Heart left ventricle (tissue), 16 donors: Measurements from ENCODE around the gene FLCN. TPM values are rescaled to one million over a fixed set of nuclear protein-coding genes. Genes with fewer than 3 reads are reported as not detected.

Source experiments
- ATAC-seq, 4 donors: fragments of 200-7000 bp; cut with Tn5 transposase; one replicate each; pipeline ENCODE4 v1.9.1; 2020 to 2022; ENCODE audit warnings: moderate library complexity in 4 of 4, mild to moderate bottlenecking in 3 of 4, moderate number of reproducible peaks in 1 of 4
- DNase-seq, 5 donors: peaks; one replicate each; pipeline ENCODE4 v3.0.0-alpha.2; 2020
- H3K27ac ChIP-seq, 12 donors: fragments of 200-600 bp; sonication (generic) in 4 of 12; one replicate each; pipeline versions ENCODE4 v1.5.0 to v1.8.0; 2016 to 2022; ENCODE audit warnings: mild to moderate bottlenecking in 2 of 12
- H3K27me3 ChIP-seq, 9 donors: fragments of 200-600 bp; sonication (generic) in 2 of 9; one replicate each; pipeline versions ENCODE4 v1.5.1 to v1.8.0; 2016 to 2022; ENCODE audit warnings: mild to moderate bottlenecking in 3 of 9
- H3K36me3 ChIP-seq, 9 donors: fragments of 200-600 bp; sonication (generic) in 2 of 9; one replicate each; pipeline versions ENCODE4 v1.5.0 to v1.8.0; 2018 to 2022; ENCODE audit warnings: mild to moderate bottlenecking in 2 of 9
- H3K4me1 ChIP-seq, 12 donors: fragments of 200-600 bp; sonication (generic) in 4 of 12; one replicate each; pipeline versions ENCODE4 v1.5.0 to v1.8.0; 2016 to 2022; ENCODE audit warnings: mild to moderate bottlenecking in 3 of 12
- H3K4me3 ChIP-seq, 12 donors: fragments of 200-600 bp; sonication (generic) in 4 of 12; one replicate each; pipeline versions ENCODE4 v1.5.0 to v1.8.0; 2017 to 2022; ENCODE audit warnings: mild to moderate bottlenecking in 9 of 12, moderate library complexity in 4 of 12
- H3K9me3 ChIP-seq, 12 donors: fragments of 200-600 bp; sonication (generic) in 4 of 12; one replicate each; pipeline versions ENCODE4 v1.5.0 to v1.8.0; 2016 to 2022; ENCODE audit warnings: mild to moderate bottlenecking in 1 of 12
- CTCF ChIP-seq, 12 donors: fragments of 200-600 bp; sonication (generic) in 4 of 12; IDR thresholded peaks; one replicate each; pipeline versions ENCODE4 v1.5.0 to v1.8.0; 2018 to 2022; ENCODE audit warnings: antibody characterized with exemption in 12 of 12, mild to moderate bottlenecking in 5 of 12
- POLR2A ChIP-seq, 2 donors: fragments of 450-650 bp; IDR thresholded peaks; one replicate each; pipeline ENCODE4 v1.6.1; 2017; ENCODE audit warnings: antibody characterized with exemption in 2 of 2, mild to moderate bottlenecking in 2 of 2, moderate library complexity in 2 of 2
- WGBS, 4 donors: extraction: QIAGEN DNeasy Blood & Tissue Kit in 2 of 4; methylation state at CpG; one replicate each; pipeline versions ENCODE4 v1.1.5 to v1.1.7; 2013 to 2018; 5-methylcytosine and 5-hydroxymethylcytosine counted together
- intact Hi-C, 10 donors: fragments of 100-400 bp; cut with DNase I; formaldehyde crosslinking; loops; one replicate each; pipeline versions ENCODE4 v1.11.1 to v1.14.2; 2022
- polyA plus RNA-seq, 2 donors: library from polyadenylated mRNA; stranded (reverse); fragments of 200-250 nt; gene quantifications; one replicate each; pipeline ENCODE4 v1.2.3, GENCODE V29; 2013
- total RNA-seq, 9 donors: library from RNA; depleted of rRNA in 2 of 9; stranded (reverse); fragments of >200 nt in 2 of 9; fragmentation: NEBNext Ultra II Directional in 3 of 9; extraction: Animal tissue kit (Norgen Biotek cat#: 25700) in 3 of 9; gene quantifications; one replicate each; pipeline versions ENCODE4 v1.1.0 to v1.2.4, GENCODE V29; 2016 to 2023
- donor health status: ischemic (EF 13 %, LVEDD 7.1; RV severe dilation, severe dysfunction).
- donor health status: healthy with polysubstance abuse.
- donor health status: DM: no; HTN: yes; CAD: no.
- donor health status: DM: no; HTN: no; CAD: no.
- donor health status: ischemic (EF 25% LVEDD 6.9; RV normal size, moderate dysfunction).
- donor health status: ischemic (EF 25% LVEDD 5.7; RV mildly dilated, moderate dysfunction).
- donor health status: healthy.
- donor health status: DM: yes; HTN: yes; CAD: no.
- donor health status: ischemic (EF 35%, LVEDD 5.7; RV mildly dilated, moderate dysfunction).
- donor health status: nonischemic (EF 11% LVEDD 7.7; RV severe dilation, severe dysfunction).
- donor health status: DM: yes; HTN: yes; CAD: no.
- donor health status: PGD.
- donor health status: ischemic (EF 29% LVEDD 5.4; RV normal size, mild dysfunction).
- donor health status: nonischemic (EF 23%, LVEDD 6.1; RV moderate dilation, normal function).

FLCN gene
- total and polyA plus RNA-seq, 11 donors: 21.1 to 120 (median 32.6) TPM

- WGBS, 4 donors: 61 to 74% (median 68%) methylated on average over 10 of the region's 10 CpGs
- H3K27ac ChIP-seq: no peak overlapping the region
- TF ChIP-seq POLR2A (IDR thresholded peaks at IDR 0.05): no peak
- TF ChIP-seq CTCF (IDR thresholded peaks at IDR 0.05): no peak
- intact Hi-C loops: loop anchor here in 2 of 10 donors (10.0 kb wide), 1 partner anchor 209 kb away; no protein-coding TSS in a partner anchor
- peaks cover 2 to 86% (median 76%) of the 10 kb centered on the region in 9 donors for H3K36me3 ChIP-seq
- DNase-seq (no peak), ATAC-seq (peak in 3 of 4 donors; percentile 13 to 49 (median 38))
- H3K27me3 ChIP-seq: no peaks in the 10 kb centered on the region
- no peak overlapping the region for H3K4me3 ChIP-seq
- peaks cover 0 to 2% (median 0%) of the 10 kb centered on the region in 12 donors for H3K4me1 ChIP-seq
- no peaks in the 10 kb centered on the region for H3K9me3 ChIP-seq
Measured at GRCh38 chr17:17213775-17214174, 23.2 kb downstream of the FLCN start.

GRCh38 chr17:17207998-17208397 is 29.0 kb downstream of the FLCN start:
- Histone ChIP-seq H3K9me3 (no peaks in the 10 kb centered on the region), H3K27ac (no peak overlapping the region), H3K27me3 (no peaks in the 10 kb centered on the region), H3K36me3 (peaks cover 0 to 28% (median 19%) of the 10 kb centered on the region in 9 donors), H3K4me1 (peaks cover 0 to 37% (median 27%) of the 10 kb centered on the region in 12 donors), H3K4me3 (no peak overlapping the region)
- 85 to 89% (median 87%) methylated on average over 8 of the region's 8 CpGs for WGBS, 4 donors
- intact Hi-C loops: no loop called here
- ATAC-seq (no peak), DNase-seq (peak in 1 of 5 donors; percentile 1)
- TF ChIP-seq POLR2A (IDR thresholded peaks at IDR 0.05) (no peak), CTCF (IDR thresholded peaks at IDR 0.05) (no peak)

GRCh38 chr17:17206913-17207335 is 30.0 kb downstream of the FLCN start:
- no peaks in the 10 kb centered on the region for H3K9me3 ChIP-seq
- WGBS, 4 donors: 62 to 74% (median 72%) methylated on average over 16 of the region's 16 CpGs
- ATAC-seq: no peak

More at GRCh38 chr17:17206913-17207335, 30.0 kb downstream of the FLCN start:
- Histone ChIP-seq H3K36me3 (peaks cover 0 to 19% (median 11%) of the 10 kb centered on the region in 9 donors), H3K27ac (peak overlapping the region in 8 of 12 donors; percentile 41 to 96 (median 80)), H3K27me3 (no peaks in the 10 kb centered on the region), H3K4me1 (peaks cover 0 to 48% (median 32%) of the 10 kb centered on the region in 12 donors), H3K4me3 (no peak overlapping the region)
- no peak for DNase-seq
- intact Hi-C loops: no loop called here
- TF ChIP-seq POLR2A (IDR thresholded peaks at IDR 0.05) (no peak), CTCF (IDR thresholded peaks at IDR 0.05) (no peak)
